Subcutaneous adipose tissue (tissue), 4 donors: Measurements from ENCODE around the gene CEMIP. TPM values are rescaled to one million over a fixed set of nuclear protein-coding genes. Genes with fewer than 3 reads are reported as not detected.

Experiments used
- total RNA-seq, 4 donors: library from RNA; depleted of rRNA; stranded (reverse); fragments of >200 nt; gene quantifications; one replicate each; pipeline ENCODE4 v1.1.0, GENCODE V29; 2016
- TF ChIP-seq, protein P1 (sequence below): fragments of 450-650 bp; IDR thresholded peaks from one replicate; pipeline ENCODE4 v1.5.1; 2016; ENCODE audit warnings: low read depth, mild to moderate bottlenecking, control low read depth, antibody characterized with exemption, moderate library complexity

Gene CEMIP
- total RNA-seq, 4 donors from 2014 or later: 0.17 TPM; not detected in 3

DNA sequence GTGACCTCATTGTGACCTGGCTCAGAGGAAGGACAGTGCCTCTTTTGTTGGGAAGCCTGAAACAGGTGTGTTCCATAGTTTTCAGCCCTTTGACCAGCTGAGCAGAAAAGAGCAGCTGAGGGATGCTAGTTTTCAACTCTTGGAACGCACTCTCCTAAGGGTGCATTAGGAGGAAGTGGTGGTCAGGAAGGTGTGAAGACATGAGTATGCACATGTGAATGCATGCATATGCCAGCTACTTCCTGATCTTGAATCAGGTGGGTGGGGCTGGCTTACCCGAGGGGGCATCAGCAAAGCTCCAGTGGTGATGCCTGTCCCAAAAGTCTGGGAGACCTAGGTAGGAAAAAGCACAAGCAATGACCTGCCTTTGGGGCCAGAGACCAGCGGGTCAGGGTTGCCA is 23.3 kb upstream of the CEMIP start:
- TF ChIP-seq, protein P1, sequence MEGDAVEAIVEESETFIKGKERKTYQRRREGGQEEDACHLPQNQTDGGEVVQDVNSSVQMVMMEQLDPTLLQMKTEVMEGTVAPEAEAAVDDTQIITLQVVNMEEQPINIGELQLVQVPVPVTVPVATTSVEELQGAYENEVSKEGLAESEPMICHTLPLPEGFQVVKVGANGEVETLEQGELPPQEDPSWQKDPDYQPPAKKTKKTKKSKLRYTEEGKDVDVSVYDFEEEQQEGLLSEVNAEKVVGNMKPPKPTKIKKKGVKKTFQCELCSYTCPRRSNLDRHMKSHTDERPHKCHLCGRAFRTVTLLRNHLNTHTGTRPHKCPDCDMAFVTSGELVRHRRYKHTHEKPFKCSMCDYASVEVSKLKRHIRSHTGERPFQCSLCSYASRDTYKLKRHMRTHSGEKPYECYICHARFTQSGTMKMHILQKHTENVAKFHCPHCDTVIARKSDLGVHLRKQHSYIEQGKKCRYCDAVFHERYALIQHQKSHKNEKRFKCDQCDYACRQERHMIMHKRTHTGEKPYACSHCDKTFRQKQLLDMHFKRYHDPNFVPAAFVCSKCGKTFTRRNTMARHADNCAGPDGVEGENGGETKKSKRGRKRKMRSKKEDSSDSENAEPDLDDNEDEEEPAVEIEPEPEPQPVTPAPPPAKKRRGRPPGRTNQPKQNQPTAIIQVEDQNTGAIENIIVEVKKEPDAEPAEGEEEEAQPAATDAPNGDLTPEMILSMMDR: no peak

DNA sequence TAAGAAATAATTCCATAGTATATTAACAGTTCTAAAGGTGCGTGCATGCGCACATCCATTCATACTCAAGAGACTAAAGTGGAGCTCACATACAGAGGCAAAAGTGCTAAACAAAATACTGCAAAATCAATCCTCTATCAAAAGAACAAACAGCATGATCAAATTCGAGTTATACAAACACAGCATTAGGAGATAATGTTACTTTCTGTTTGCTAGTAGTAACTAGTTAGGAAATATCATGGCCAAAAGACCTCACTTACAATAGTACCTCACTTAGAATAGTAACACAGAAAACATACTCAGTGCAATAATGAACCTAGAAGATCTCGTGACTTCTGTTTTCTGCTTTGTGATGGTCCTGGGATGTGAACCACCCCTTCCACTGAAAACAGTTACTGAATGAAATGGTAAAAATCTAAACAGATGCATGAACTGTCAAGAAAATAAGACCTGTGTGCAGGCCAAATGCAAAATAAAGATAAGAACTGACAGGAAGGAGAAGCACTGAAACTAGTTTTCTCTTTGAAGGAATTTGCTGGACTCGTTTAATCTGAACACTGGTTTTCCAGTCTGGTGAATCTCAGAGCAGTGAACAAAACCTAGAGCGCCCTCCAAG is 20.9 kb upstream of the CEMIP start:
- TF ChIP-seq, protein P1: no peak

- TF ChIP-seq, protein P1: no peak
These were observed 18.2 kb upstream of the CEMIP start for GRCh38 chr15:80760960-80761359.

DNA sequence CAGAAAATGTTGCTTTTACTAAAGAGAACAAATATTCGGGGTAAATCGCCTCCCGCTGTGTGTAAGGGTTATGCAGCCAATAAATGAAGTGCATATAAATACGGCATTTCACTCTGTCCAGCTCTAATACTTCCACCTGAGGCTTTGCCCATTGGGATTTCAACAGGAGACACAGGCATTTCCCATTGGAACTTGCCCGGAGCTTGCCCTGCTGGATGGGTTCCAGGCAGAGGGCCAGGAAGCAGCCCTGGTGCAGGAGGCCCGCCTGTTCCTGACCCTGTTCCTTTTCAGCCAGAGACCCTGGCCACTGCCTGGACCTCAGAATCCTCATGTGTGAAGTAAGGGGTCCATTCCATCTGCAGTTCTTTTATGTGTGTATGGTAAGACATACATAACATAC is 17.4 kb upstream of the CEMIP start:
- TF ChIP-seq, protein P1: no peak

GRCh38 chr15:80764535-80764934 is 14.6 kb upstream of the CEMIP start:
- TF ChIP-seq, protein P1: no peak

GRCh38 chr15:80766275-80766674 is 12.9 kb upstream of the CEMIP start:
- TF ChIP-seq, protein P1: no peak

DNA sequence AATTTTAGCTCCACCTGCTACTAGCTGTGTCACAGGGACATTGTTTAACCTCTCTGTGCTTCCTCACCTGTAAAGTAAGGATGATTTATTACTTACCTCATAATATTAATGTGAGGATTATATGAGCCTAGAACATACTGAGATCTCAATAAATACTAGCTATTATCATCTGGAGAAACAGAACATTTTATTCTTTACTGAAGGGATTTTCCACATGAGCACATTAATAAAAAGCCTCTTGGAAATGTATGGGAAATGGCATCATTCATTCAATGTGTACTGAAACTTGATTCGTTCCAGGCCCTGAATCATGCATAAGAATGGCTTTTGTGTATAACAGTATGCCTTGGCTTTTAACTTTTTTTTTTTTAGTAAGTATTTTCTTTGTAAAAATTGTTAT is 11.0 kb upstream of the CEMIP start:
- TF ChIP-seq, protein P1: no peak
